ENCODE results near the gene FRRS1. TPM values are rescaled to one million over a fixed set of nuclear protein-coding genes. Genes with fewer than 3 reads are reported as not detected.

The FRRS1 gene
- total and polyA plus RNA-seq, 2 of the 4 experiments (the other 2 are of a cell fraction) = 3.8 to 23.5 TPM

GRCh38 chr1:99737016-99737415, 29.4 kb downstream of the FRRS1 start:
- Histone ChIP-seq H3K4me1 (ENCODE audit: control insufficient read depth, insufficient read depth, low read length) (no peaks in the 10 kb centered on the region), H2BK15ac (ENCODE audit: low read depth, low read length) (no peak overlapping the region), H3K4me3 (ENCODE audit: insufficient read depth, low read depth, low read length) (no peak overlapping the region), H3K4me2 (ENCODE audit: low read depth, low read length) (no peak overlapping the region), H3K27me3 (ENCODE audit: control insufficient read depth, insufficient read depth, low read length) (no peaks in the 10 kb centered on the region), H3K56ac (ENCODE audit: extremely low read depth, insufficient read depth, low read length) (no peak overlapping the region), H3K9ac (ENCODE audit: low read depth, low read length) (no peak overlapping the region; the same call in 1 of the 2 replicates), H3K79me1 (ENCODE audit: low read depth in 1 of 2, low read length in 2 of 2) (no peaks in the 10 kb centered on the region), H4K91ac (ENCODE audit: insufficient read depth, low read depth, low read length) (no peak overlapping the region), H2BK5ac (ENCODE audit: low read depth, low read length, poor library complexity, severe bottlenecking) (no peak overlapping the region), H3K14ac (replicated peaks; ENCODE audit: low read depth, low read length) (no peak overlapping the region), H3K23ac (ENCODE audit: low read depth, low read length) (0 out of 2 replicates have a peak overlapping the region, but pooled peaks have one; percentile 11), H3K27ac (ENCODE audit: insufficient read depth, low read length) (no peak overlapping the region), H3K36me3 (ENCODE audit: control insufficient read depth, insufficient read depth, low read length) (0 out of 2 replicates have a peak, but pooled peaks cover 2% of the 10 kb centered on the region), H3K9me3 (ENCODE audit: control insufficient read depth, insufficient read depth, low read length) (no peaks in the 10 kb centered on the region), H4K5ac (ENCODE audit: low read depth, low read length) (peak overlapping the region; percentile 5; the same call in 1 of the 2 replicates), H2BK120ac (ENCODE audit: low read depth, low read length) (peak overlapping the region; percentile 75), H3K9me1 (ENCODE audit: insufficient read depth, low read length) (no peaks in the 10 kb centered on the region), H2AK9ac (replicated peaks; ENCODE audit: low read depth, low read length, poor library complexity) (no peak overlapping the region), H3K4ac (ENCODE audit: low read depth, low read length) (peak overlapping the region; percentile 50; the same call in 1 of the 2 replicates), H4K20me1 (ENCODE audit: insufficient read depth, low read length) (no peaks in the 10 kb centered on the region), H2AK5ac (ENCODE audit: low read depth, low read length) (no peak overlapping the region), H4K8ac (ENCODE audit: low read depth in 2 of 2, low read length in 2 of 2) (peak overlapping the region in 1 of 2 experiments; percentile 54; a peak in 1 of 4 replicates), H2AFZ (replicated peaks; ENCODE audit: low read length, poor library complexity) (peak overlapping the region; percentile 71), H3K18ac (ENCODE audit: low read depth, low read length) (peak overlapping the region; percentile 42; the same call in 1 of the 2 replicates), H2BK20ac (ENCODE audit: low read depth, low read length) (peak overlapping the region; percentile 74)
- intact Hi-C loops (cut with micrococcal nuclease) = loop anchor here (1.0 to 10.0 kb wide), 4 partner anchors 557 to 992 kb away; no protein-coding TSS in a partner anchor
- no TSS peak for BruUV-seq (replicated peaks)
- CTCF ChIA-PET = interaction anchor here (0.7 kb wide), 1 partner anchor 9 kb away, joined by 3 read pairs; no protein-coding TSS in a partner anchor
- peak; percentile 72 for TF ChIP-seq CTCF (conservative IDR thresholded peaks at IDR 0.05; ENCODE audit: low read depth, low read length)
- peak; percentile 55 for TF ChIP-seq SMC3 (IDR thresholded peaks at IDR 0.05; ENCODE audit: low read depth, low read length)
- no peak for TF ChIP-seq POLR2A (IDR thresholded peaks at IDR 0.05; ENCODE audit: low read depth, low read length)
- TF ChIP-seq RAD21 (IDR thresholded peaks at IDR 0.05; ENCODE audit: low read length) = peak; percentile 81
- in situ Hi-C loops (cut with MboI; ENCODE audit: low sequenced_read_pairs) = no loop called here
- POLR2A ChIA-PET (ENCODE audit: unreplicated experiment) = no interaction called here
- no CpG with 5 or more reads among the region's 4 CpGs for WGBS, 2 experiments (ENCODE audit: extremely low coverage in 2 of 2, insufficient read length in 1 of 2)
- dilution Hi-C loops (cut with HindIII; ENCODE audit: low sequenced_read_pairs, unreplicated experiment) = no loop called here
- peak; percentile 77 for DNase-seq
- peak; percentile 100 for ATAC-seq (ENCODE audit: low read depth)

All from IMR-90 (cell line).